Loucy (cell line): ENCODE results near the gene RIMKLA.

Experiments used
- EZH2phosphoT487 ChIP-seq: fragments of 200-600 bp; IDR thresholded peaks from 2 replicates; pipeline ENCODE4 v1.6.1; 2018; ENCODE audit warnings: antibody characterized with exemption, mild to moderate bottlenecking, moderate library complexity, borderline replicate concordance
- TF ChIP-seq, protein P1 (sequence below): fragments of 200-600 bp; sonication (generic); conservative IDR thresholded peaks from 2 replicates; pipeline ENCODE4 v1.5.1; 2014; ENCODE audit warnings: mild to moderate bottlenecking, antibody characterized with exemption, low read length

DNA sequence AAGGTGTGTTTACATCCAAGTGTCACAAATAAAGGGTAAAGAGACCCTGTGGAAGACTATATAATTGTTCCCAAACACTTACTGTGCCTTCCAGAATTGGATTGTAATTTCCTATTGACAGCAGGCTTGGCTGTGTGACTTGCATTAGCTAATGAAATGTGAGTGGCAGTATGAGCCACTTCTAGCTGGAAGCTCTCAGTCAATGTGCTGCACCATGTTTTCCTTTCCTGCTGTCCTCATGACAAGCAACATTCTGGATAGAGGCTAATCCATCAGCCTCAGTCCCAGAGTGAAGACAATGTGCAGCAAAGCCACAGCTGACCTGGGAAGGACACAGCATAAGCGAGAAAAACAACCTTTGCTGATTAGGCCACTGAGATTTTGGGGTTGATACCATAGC, 39.7 kb upstream of the RIMKLA start:
- TF ChIP-seq EZH2phosphoT487: no peak
- TF ChIP-seq, protein P1, sequence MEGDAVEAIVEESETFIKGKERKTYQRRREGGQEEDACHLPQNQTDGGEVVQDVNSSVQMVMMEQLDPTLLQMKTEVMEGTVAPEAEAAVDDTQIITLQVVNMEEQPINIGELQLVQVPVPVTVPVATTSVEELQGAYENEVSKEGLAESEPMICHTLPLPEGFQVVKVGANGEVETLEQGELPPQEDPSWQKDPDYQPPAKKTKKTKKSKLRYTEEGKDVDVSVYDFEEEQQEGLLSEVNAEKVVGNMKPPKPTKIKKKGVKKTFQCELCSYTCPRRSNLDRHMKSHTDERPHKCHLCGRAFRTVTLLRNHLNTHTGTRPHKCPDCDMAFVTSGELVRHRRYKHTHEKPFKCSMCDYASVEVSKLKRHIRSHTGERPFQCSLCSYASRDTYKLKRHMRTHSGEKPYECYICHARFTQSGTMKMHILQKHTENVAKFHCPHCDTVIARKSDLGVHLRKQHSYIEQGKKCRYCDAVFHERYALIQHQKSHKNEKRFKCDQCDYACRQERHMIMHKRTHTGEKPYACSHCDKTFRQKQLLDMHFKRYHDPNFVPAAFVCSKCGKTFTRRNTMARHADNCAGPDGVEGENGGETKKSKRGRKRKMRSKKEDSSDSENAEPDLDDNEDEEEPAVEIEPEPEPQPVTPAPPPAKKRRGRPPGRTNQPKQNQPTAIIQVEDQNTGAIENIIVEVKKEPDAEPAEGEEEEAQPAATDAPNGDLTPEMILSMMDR: no peak
